ENCODE results near the gene OR4E1.
A peak's percentile ranks its signal among the peaks of the same experiment; 100 is the strongest.
"Not testable (repeated sequence)": the region's sequence is repeated elsewhere in the genome, so short reads cannot be mapped to it uniquely, and the experiment has no call there.

The OR4E1 gene

GRCh38 chr14:21711360-21711961 lies 37.8 kb upstream of the OR4E1 start:
- DNase-seq = no peak
- peak; percentile 21 to 50 for TF ChIP-seq CTCF (IDR thresholded peaks at IDR 0.05)
- Histone ChIP-seq H3K9me3 (peaks cover 0 to 2% (median 0%) of the 10 kb centered on the region in 3 donors), H3K4me1 (no peaks in the 10 kb centered on the region), H3K4me3 (no peak overlapping the region), H3K27ac (no peak overlapping the region), H3K36me3 (no peaks in the 10 kb centered on the region), H3K27me3 (no peaks in the 10 kb centered on the region)
- intact Hi-C loops (cut with DNase I; ENCODE audit: low total_unique reads) = no loop called here

GRCh38 chr14:21704338-21704737 lies 30.7 kb upstream of the OR4E1 start:
- no peak for DNase-seq
- H3K9me3 ChIP-seq = peaks cover 0 to 2% (median 0%) of the 10 kb centered on the region in 3 donors
- H3K4me1 ChIP-seq = no peaks in the 10 kb centered on the region
- H3K4me3 ChIP-seq = no peak overlapping the region
- H3K27me3 ChIP-seq = no peaks in the 10 kb centered on the region
- no peaks in the 10 kb centered on the region for H3K36me3 ChIP-seq
- no peak for TF ChIP-seq CTCF (IDR thresholded peaks at IDR 0.05)
- no peak overlapping the region for H3K27ac ChIP-seq
- intact Hi-C loops (cut with DNase I; ENCODE audit: low total_unique reads) = no loop called here

GRCh38 chr14:21703357-21704326 lies 30.0 kb upstream of the OR4E1 start:
- intact Hi-C loops (cut with DNase I; ENCODE audit: low total_unique reads) = no loop called here
- no peak overlapping the region for H3K27ac ChIP-seq

DNA sequence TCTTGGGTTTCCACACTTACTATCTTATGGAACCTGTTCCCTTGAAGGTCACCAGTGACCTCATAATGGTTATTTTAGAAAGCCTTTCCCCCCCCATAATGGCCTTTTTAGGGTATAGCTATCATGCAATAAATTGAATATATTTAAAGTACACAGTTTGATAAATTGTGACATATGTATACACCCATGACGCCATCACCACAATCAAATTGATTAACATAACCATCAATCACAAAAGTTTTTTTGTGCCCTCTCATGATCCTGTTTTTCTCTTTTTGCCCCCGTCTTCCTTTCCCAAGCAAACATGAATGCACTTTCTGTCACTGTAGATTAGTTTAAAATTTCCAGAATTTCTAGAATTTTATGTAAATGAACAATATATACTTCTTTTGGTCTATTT lies 28.7 kb upstream of the OR4E1 start:
- no peak overlapping the region for H3K27ac ChIP-seq
- TF ChIP-seq CTCF (IDR thresholded peaks at IDR 0.05) = no peak
- intact Hi-C loops (cut with DNase I; ENCODE audit: low total_unique reads) = no loop called here
- H3K27me3 ChIP-seq = no peaks in the 10 kb centered on the region
- H3K4me3 ChIP-seq = no peak overlapping the region
- peaks cover 0 to 2% (median 0%) of the 10 kb centered on the region in 3 donors for H3K9me3 ChIP-seq
- no peaks in the 10 kb centered on the region for H3K36me3 ChIP-seq
- H3K4me1 ChIP-seq = no peaks in the 10 kb centered on the region
- DNase-seq = no peak

More at GRCh38 chr14:21703357-21704326, 30.0 kb upstream of the OR4E1 start:
- Histone ChIP-seq H3K4me3 (no peak overlapping the region), H3K4me1 (no peaks in the 10 kb centered on the region), H3K36me3 (no peaks in the 10 kb centered on the region), H3K9me3 (peaks cover 0 to 2% (median 0%) of the 10 kb centered on the region in 3 donors), H3K27me3 (no peaks in the 10 kb centered on the region)
- TF ChIP-seq CTCF (IDR thresholded peaks at IDR 0.05) = no peak
- no peak for DNase-seq

DNA sequence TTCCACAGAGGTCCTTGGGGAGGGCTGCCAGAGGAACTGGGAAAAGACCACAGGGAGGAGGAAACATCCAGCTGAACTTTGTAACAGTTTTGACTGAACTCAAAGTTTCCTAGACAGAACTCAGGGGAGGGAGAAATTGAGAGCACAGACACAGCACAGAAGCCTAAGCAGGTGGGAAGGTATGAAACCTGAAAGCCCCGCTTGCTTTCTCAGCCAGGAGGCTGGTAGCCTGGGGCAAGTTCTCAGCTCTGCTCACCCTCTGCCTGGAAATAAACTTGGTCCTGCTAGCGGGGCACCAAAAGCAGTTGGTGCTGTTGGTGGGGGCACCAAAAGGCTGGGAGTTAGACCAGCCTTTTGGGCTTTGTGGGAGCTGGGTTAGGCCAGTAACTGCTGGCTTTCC lies 25.9 kb upstream of the OR4E1 start:
- Histone ChIP-seq H3K27ac (no peak overlapping the region), H3K36me3 (no peaks in the 10 kb centered on the region), H3K9me3 (no peaks in the 10 kb centered on the region), H3K27me3 (no peaks in the 10 kb centered on the region), H3K4me3 (no peak overlapping the region), H3K4me1 (no peaks in the 10 kb centered on the region)
- no peak for DNase-seq
- intact Hi-C loops (cut with DNase I; ENCODE audit: low total_unique reads) = no loop called here
- no peak for TF ChIP-seq CTCF (IDR thresholded peaks at IDR 0.05)

GRCh38 chr14:21698538-21698937 lies 24.9 kb upstream of the OR4E1 start:
- H3K27me3 ChIP-seq; DNase-seq; H3K4me1 ChIP-seq; H3K9me3 ChIP-seq; H3K27ac ChIP-seq; H3K4me3 ChIP-seq; intact Hi-C loops (cut with DNase I; ENCODE audit: low total_unique reads); H3K36me3 ChIP-seq: not testable (repeated sequence)

- H3K9me3 ChIP-seq; H3K27ac ChIP-seq; H3K4me1 ChIP-seq; H3K4me3 ChIP-seq; H3K27me3 ChIP-seq; intact Hi-C loops (cut with DNase I; ENCODE audit: low total_unique reads); H3K36me3 ChIP-seq; DNase-seq: not testable (repeated sequence)
Measured at GRCh38 chr14:21697662-21698061, 24.0 kb upstream of the OR4E1 start.
